Fibroblast of pulmonary artery (primary cell): ENCODE data around the gene TMEM184B.

Source experiments
- DNase-seq: peaks from one replicate; pipeline ENCODE4 v3.0.0-alpha.2; 2010; ENCODE audit warnings: low read depth
- H3K4me3 ChIP-seq: replicated peaks from 2 replicates; pipeline ENCODE4 v1.5.1; 2011; ENCODE audit warnings: low read depth, mild to moderate bottlenecking, control low read depth, low read length, moderate library complexity
- TF ChIP-seq, protein P1 (sequence below): IDR thresholded peaks from 2 replicates; pipeline ENCODE4 v1.5.1; 2011; ENCODE audit warnings: mild to moderate bottlenecking, control low read depth, low read length, inconsistent platforms; ENCODE audit errors: missing control alignments

TMEM184B gene

GRCh38 chr22:38230916-38231315 is 41.9 kb downstream of the TMEM184B start:
- no peak for DNase-seq
- TF ChIP-seq, protein P1, sequence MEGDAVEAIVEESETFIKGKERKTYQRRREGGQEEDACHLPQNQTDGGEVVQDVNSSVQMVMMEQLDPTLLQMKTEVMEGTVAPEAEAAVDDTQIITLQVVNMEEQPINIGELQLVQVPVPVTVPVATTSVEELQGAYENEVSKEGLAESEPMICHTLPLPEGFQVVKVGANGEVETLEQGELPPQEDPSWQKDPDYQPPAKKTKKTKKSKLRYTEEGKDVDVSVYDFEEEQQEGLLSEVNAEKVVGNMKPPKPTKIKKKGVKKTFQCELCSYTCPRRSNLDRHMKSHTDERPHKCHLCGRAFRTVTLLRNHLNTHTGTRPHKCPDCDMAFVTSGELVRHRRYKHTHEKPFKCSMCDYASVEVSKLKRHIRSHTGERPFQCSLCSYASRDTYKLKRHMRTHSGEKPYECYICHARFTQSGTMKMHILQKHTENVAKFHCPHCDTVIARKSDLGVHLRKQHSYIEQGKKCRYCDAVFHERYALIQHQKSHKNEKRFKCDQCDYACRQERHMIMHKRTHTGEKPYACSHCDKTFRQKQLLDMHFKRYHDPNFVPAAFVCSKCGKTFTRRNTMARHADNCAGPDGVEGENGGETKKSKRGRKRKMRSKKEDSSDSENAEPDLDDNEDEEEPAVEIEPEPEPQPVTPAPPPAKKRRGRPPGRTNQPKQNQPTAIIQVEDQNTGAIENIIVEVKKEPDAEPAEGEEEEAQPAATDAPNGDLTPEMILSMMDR: no peak
- H3K4me3 ChIP-seq: no peak overlapping the region

- TF ChIP-seq, protein P1: peak; percentile 34
- no peak overlapping the region for H3K4me3 ChIP-seq
- DNase-seq: peak; percentile 72
Measured at GRCh38 chr22:38230108-38230825, 42.5 kb downstream of the TMEM184B start.

- H3K4me3 ChIP-seq: no peak overlapping the region
- TF ChIP-seq, protein P1: no peak
- DNase-seq: peak; percentile 87
Measured at GRCh38 chr22:38228873-38229740, 43.7 kb downstream of the TMEM184B start.

GRCh38 chr22:38228326-38228872 is 44.4 kb downstream of the TMEM184B start:
- no peak for DNase-seq
- no peak overlapping the region for H3K4me3 ChIP-seq
- TF ChIP-seq, protein P1: no peak

GRCh38 chr22:38226853-38227649 is 45.8 kb downstream of the TMEM184B start:
- DNase-seq: no peak
- no peak overlapping the region for H3K4me3 ChIP-seq
- TF ChIP-seq, protein P1: no peak

- H3K4me3 ChIP-seq: no peak overlapping the region
- no peak for DNase-seq
- TF ChIP-seq, protein P1: no peak
Measured at GRCh38 chr22:38223289-38223960, 49.4 kb downstream of the TMEM184B start.
